Prostate gland (tissue), 2 donors: ENCODE data around the gene SYNPO2. TPM values are rescaled to one million over a fixed set of nuclear protein-coding genes. Genes with fewer than 3 reads are reported as not detected.

Experiments
- DNase-seq: peaks from one replicate; pipeline ENCODE4 v3.0.0-alpha.2; 2019; ENCODE audit warnings: low spot score
- H3K27ac ChIP-seq, 2 donors: fragments of 200-600 bp; sonication (generic); 2 replicates each; pipeline ENCODE4 v1.5.1; 2017 to 2019
- H3K27me3 ChIP-seq: fragments of 200-600 bp; sonication (generic); replicated peaks from 2 replicates; pipeline ENCODE4 v1.5.1; 2019; ENCODE audit not compliant: insufficient read depth
- H3K36me3 ChIP-seq, 2 donors: fragments of 200-600 bp; sonication (generic); 1 replicate in 1 of 2; 2 replicates in 1 of 2; pipeline versions ENCODE4 v1.5.1 to v1.8.1; 2017 to 2019
- H3K4me1 ChIP-seq: fragments of 200-600 bp; sonication (generic); replicated peaks from 2 replicates; pipeline ENCODE4 v1.5.1; 2019
- H3K4me3 ChIP-seq, 2 donors: fragments of 200-600 bp; sonication (generic); 2 replicates each; pipeline ENCODE4 v1.5.1; 2017 to 2019
- H3K9me3 ChIP-seq: fragments of 200-600 bp; sonication (generic); 2 replicates; pipeline ENCODE4 v1.5.1; 2017
- CTCF ChIP-seq, 4 experiments: fragments of 200-600 bp in 2 of 4; fragments of 450-650 bp in 2 of 4; sonication (generic) in 2 of 4; IDR thresholded peaks; 1 replicate in 3 of 4; 2 replicates in 1 of 4; pipeline ENCODE4 v1.5.1; 2016 to 2019; ENCODE audit warnings: antibody characterized with exemption in 4 of 4, mild to moderate bottlenecking in 2 of 4, moderate library complexity in 2 of 4
- POLR2A ChIP-seq: fragments of 450-650 bp; IDR thresholded peaks from one replicate; pipeline ENCODE4 v1.6.1; 2016; ENCODE audit warnings: antibody characterized with exemption, mild to moderate bottlenecking
- POLR2AphosphoS5 ChIP-seq: sonication (generic); formaldehyde crosslinking; IDR thresholded peaks from one replicate; pipeline ENCODE4 v1.6.1; 2017; ENCODE audit warnings: antibody characterized with exemption
- WGBS: methylation state at CpG from one replicate; pipeline ENCODE4 v1.1.5; 2018; 5-methylcytosine and 5-hydroxymethylcytosine counted together
- intact Hi-C: fragments of 100-400 bp; cut with DNase I; formaldehyde crosslinking; loops from one replicate; pipeline ENCODE4 v1.14.2; 2022
- total RNA-seq, 2 donors: library from RNA; depleted of rRNA; stranded (reverse); fragments of >200 nt; gene quantifications; one replicate each; pipeline ENCODE4 v1.1.0, GENCODE V29; 2016

The SYNPO2 gene
- total RNA-seq, 2 donors from 2014 or later: 131 to 181 TPM

- H3K4me1 ChIP-seq: no peaks in the 10 kb centered on the region
- no peaks in the 10 kb centered on the region for H3K36me3 ChIP-seq
- no peak overlapping the region for H3K4me3 ChIP-seq
- H3K27me3 ChIP-seq: no peaks in the 10 kb centered on the region
- no peaks in the 10 kb centered on the region for H3K9me3 ChIP-seq
- TF ChIP-seq CTCF (IDR thresholded peaks at IDR 0.05) (no peak), POLR2A (no peak)
- WGBS: 31% methylated on average over 3 of the region's 3 CpGs
- no peak for DNase-seq
- H3K27ac ChIP-seq: no peak overlapping the region
- intact Hi-C loops: loop anchor here (5.0 kb wide), 1 partner anchor 38 kb away; no protein-coding TSS in a partner anchor
Measured at GRCh38 chr4:118923891-118924290, 35.2 kb downstream of the SYNPO2 start.

- DNase-seq: no peak
- H3K27me3 ChIP-seq: no peaks in the 10 kb centered on the region
- 7% methylated on average over 1 of the region's 1 CpG for WGBS
- H3K36me3 ChIP-seq: no peaks in the 10 kb centered on the region
- H3K27ac ChIP-seq: no peak overlapping the region
- no peak overlapping the region for H3K4me3 ChIP-seq
- no peaks in the 10 kb centered on the region for H3K9me3 ChIP-seq
- TF ChIP-seq POLR2AphosphoS5 (no peak), POLR2A (no peak), CTCF (IDR thresholded peaks at IDR 0.05) (no peak)
- intact Hi-C loops: no loop called here
- no peaks in the 10 kb centered on the region for H3K4me1 ChIP-seq
Measured at GRCh38 chr4:118927974-118928373, 39.3 kb downstream of the SYNPO2 start.

GRCh38 chr4:118930255-118930654 lies 41.6 kb downstream of the SYNPO2 start:
- Histone ChIP-seq H3K4me3 (no peak overlapping the region), H3K9me3 (no peaks in the 10 kb centered on the region), H3K27ac (no peak overlapping the region), H3K4me1 (no peaks in the 10 kb centered on the region), H3K36me3 (no peaks in the 10 kb centered on the region), H3K27me3 (no peaks in the 10 kb centered on the region)
- 0% methylated on average over 1 of the region's 1 CpG for WGBS
- intact Hi-C loops: no loop called here
- TF ChIP-seq POLR2AphosphoS5 (no peak), POLR2A (no peak), CTCF (IDR thresholded peaks at IDR 0.05) (no peak)
- DNase-seq: no peak

GRCh38 chr4:118931786-118932185 lies 43.1 kb downstream of the SYNPO2 start:
- Histone ChIP-seq H3K4me3 (no peak overlapping the region), H3K27me3 (no peaks in the 10 kb centered on the region), H3K27ac (no peak overlapping the region), H3K36me3 (no peaks in the 10 kb centered on the region), H3K4me1 (no peaks in the 10 kb centered on the region), H3K9me3 (no peaks in the 10 kb centered on the region)
- DNase-seq: no peak
- 71% methylated on average over 2 of the region's 2 CpGs for WGBS
- TF ChIP-seq POLR2A (no peak), CTCF (IDR thresholded peaks at IDR 0.05) (no peak), POLR2AphosphoS5 (no peak)
- intact Hi-C loops: no loop called here

GRCh38 chr4:118935819-118936218 lies 47.2 kb downstream of the SYNPO2 start:
- H3K27ac ChIP-seq: no peak overlapping the region

More at GRCh38 chr4:118935819-118936218, 47.2 kb downstream of the SYNPO2 start:
- intact Hi-C loops: no loop called here
- H3K27me3 ChIP-seq: no peaks in the 10 kb centered on the region
- H3K4me1 ChIP-seq: no peaks in the 10 kb centered on the region
- no peak overlapping the region for H3K4me3 ChIP-seq
- DNase-seq: no peak
- WGBS: 95% methylated on average over 2 of the region's 2 CpGs
- no peaks in the 10 kb centered on the region for H3K36me3 ChIP-seq
- TF ChIP-seq POLR2A (no peak), CTCF (IDR thresholded peaks at IDR 0.05) (no peak), POLR2AphosphoS5 (no peak)
- H3K9me3 ChIP-seq: no peaks in the 10 kb centered on the region
